GM12878 (cell line): ENCODE data around the gene MAP3K10. TPM values are rescaled to one million over a fixed set of nuclear protein-coding genes. Genes with fewer than 3 reads are reported as not detected.

Experiments
- ATAC-seq: fragments of 200-7000 bp; cut with Tn5 transposase; 3 replicates; pipeline ENCODE4 v1.9.1; 2020; ENCODE audit warnings: mild to moderate bottlenecking, moderate library complexity
- BruUV-seq: library from RNA; stranded (reverse); fragments of 400-500 nt; replicated peaks from 2 replicates; lab custom pipeline; 2021; lab: Mats Ljungman, UMichigan
- CTCF ChIA-PET: fragments of 300-600 bp; sonication (Branson Sonifier 250); formaldehyde crosslinking; extraction: SDS; loops from one replicate; lab custom pipeline; 2021; ENCODE audit warnings: inconsistent platforms; lab: Yijun Ruan, JAX
- POLR2A ChIA-PET: fragments of 350-600 bp; formaldehyde crosslinking; extraction: SDS; loops from one replicate; lab custom pipeline; 2021; ENCODE audit warnings: inconsistent platforms; lab: Charles Lee
- RAD21 ChIA-PET: fragments of 300-600 bp; sonication (Branson Sonifier 250); formaldehyde crosslinking; loops from one replicate; lab custom pipeline; 2023; ENCODE audit warnings: antibody characterized with exemption; ENCODE audit not compliant: unreplicated experiment; lab: Charles Lee
- SMC1A ChIA-PET: fragments of 300-600 bp; sonication (Branson Sonifier 250); formaldehyde crosslinking; loops from one replicate; lab custom pipeline; 2023; ENCODE audit not compliant: unreplicated experiment, uncharacterized antibody; lab: Charles Lee
- DNase-seq: peaks from one replicate; pipeline ENCODE4 v3.0.0-alpha.2; 2011; ENCODE audit warnings: low read depth, low spot score
- FAIRE-seq: peaks from 3 replicates; lab custom pipeline; 2011; peaks lifted over from hg19 to GRCh38; lab: Jason Lieb, UNC
- H2AFZ ChIP-seq: 2 replicates; pipeline ENCODE4 v1.6.0; 2011; ENCODE audit warnings: low read depth, low read length, control low read depth; ENCODE audit not compliant: control insufficient read depth
- H3K27ac ChIP-seq: 2 replicates; pipeline ENCODE4 v1.5.1; 2011; ENCODE audit warnings: control low read depth; ENCODE audit not compliant: control insufficient read depth, insufficient read depth
- H3K27me3 ChIP-seq, 2 experiments: replicated peaks in 1 of 2; 2 replicates each; pipeline versions ENCODE4 v1.6.0 to v1.6.1; 2011; ENCODE audit warnings: low read length in 1 of 2; ENCODE audit not compliant: control insufficient read depth in 2 of 2, insufficient read depth in 2 of 2
- H3K36me3 ChIP-seq, 2 experiments: 2 replicates each; pipeline ENCODE4 v1.5.1; 2011; ENCODE audit warnings: low read length in 1 of 2; ENCODE audit not compliant: control insufficient read depth in 2 of 2, insufficient read depth in 2 of 2
- H3K4me1 ChIP-seq: 2 replicates; pipeline ENCODE4 v1.6.1; 2011; ENCODE audit warnings: mild to moderate bottlenecking, low read length, moderate library complexity, mixed read lengths; ENCODE audit not compliant: control insufficient read depth, insufficient read depth
- H3K4me2 ChIP-seq: 2 replicates; pipeline ENCODE4 v1.6.0; 2011; ENCODE audit warnings: control low read depth; ENCODE audit not compliant: control insufficient read depth, insufficient read depth
- H3K4me3 ChIP-seq: fragments of 200-600 bp; sonication (generic); 2 replicates; pipeline ENCODE4 v1.5.1; 2016
- H3K79me2 ChIP-seq: 2 replicates; pipeline ENCODE4 v1.6.0; 2011; ENCODE audit warnings: low read length; ENCODE audit not compliant: control insufficient read depth, insufficient read depth
- H3K9ac ChIP-seq: 2 replicates; pipeline ENCODE4 v1.8.0; 2011; ENCODE audit warnings: low read length, control low read depth, mixed read lengths; ENCODE audit not compliant: control insufficient read depth, insufficient read depth
- H3K9me3 ChIP-seq: replicated peaks from 3 replicates; pipeline ENCODE4 v1.5.1; 2011; ENCODE audit warnings: mild to moderate bottlenecking, low read length; ENCODE audit not compliant: control insufficient read depth, insufficient read depth
- H4K20me1 ChIP-seq: 2 replicates; pipeline ENCODE4 v1.6.0; 2011; ENCODE audit not compliant: control insufficient read depth, insufficient read depth
- KAT2A ChIP-seq: conservative IDR thresholded peaks from 2 replicates; pipeline ENCODE4 v1.6.1; 2011; ENCODE audit warnings: low read depth, low read length; ENCODE audit not compliant: control insufficient read depth
- NFIC ChIP-seq: IDR thresholded peaks from 2 replicates; pipeline ENCODE4 v1.6.1; 2012; ENCODE audit warnings: low read depth, mild to moderate bottlenecking, inconsistent platforms, low read length, moderate library complexity
- REST ChIP-seq: IDR thresholded peaks from 2 replicates; pipeline ENCODE4 v1.6.1; 2012; ENCODE audit warnings: mild to moderate bottlenecking, low read depth, low read length
- YY1 ChIP-seq: IDR thresholded peaks from 2 replicates; pipeline ENCODE4 v1.6.1; 2011; ENCODE audit warnings: low read depth, mild to moderate bottlenecking, low read length
- WGBS: methylation state at CpG from one replicate; pipeline ENCODE4 v1.1.6; 2016; ENCODE audit warnings: low lambda C conversion rate; ENCODE audit not compliant: insufficient replicate concordance, insufficient coverage; ENCODE audit errors: missing lambda C conversion rate; 5-methylcytosine and 5-hydroxymethylcytosine counted together
- in situ Hi-C: fragments of 300-500 bp; cut with MboI; formaldehyde crosslinking; loops from 9 replicates; pipeline ENCODE4 v1.14.3; 2018; ENCODE audit warnings: mixed read lengths
- intact Hi-C: fragments of 100-400 bp; cut with micrococcal nuclease; formaldehyde crosslinking; loops from one replicate; pipeline ENCODE4 v1.14.2; 2022; ENCODE audit not compliant: unreplicated experiment
- polyA plus RNA-seq, 11 experiments: library from polyadenylated mRNA; depleted of rRNA in 4 of 11; unstranded in 6 of 11; stranded (reverse) in 5 of 11; fragments of >200 nt; fragmentation: Nextera tagmentation in 4 of 11; fragmentation: Illumina TruSeq in 1 of 11; extraction: Ambion mirVana in 4 of 11; extraction: Trizol in 1 of 11; gene quantifications; 1 replicate in 1 of 11; 2 replicates in 10 of 11; pipeline versions ENCODE4 v1.2.1 to v1.2.3, GENCODE V29; 2011 to 2016; ENCODE audit warnings: inconsistent platforms in 2 of 11, missing spikeins in 2 of 11, low read depth in 1 of 11
- total RNA-seq, 4 experiments: library from RNA; depleted of rRNA in 3 of 4; stranded (reverse); fragments of >200 nt in 3 of 4; fragmentation: Illumina TruSeq in 1 of 4; extraction: Trizol in 1 of 4; gene quantifications; 2 replicates each; pipeline versions ENCODE4 v1.2.1 to v1.2.3, GENCODE V29; 2013 to 2021
- TF ChIP-seq, protein P1 (sequence below): fragments of 450-650 bp; IDR thresholded peaks from 2 replicates; pipeline ENCODE4 v1.6.1; 2018; ENCODE audit warnings: borderline replicate concordance, mild to moderate bottlenecking; ENCODE audit not compliant: partially characterized antibody

MAP3K10 gene
- total and polyA plus RNA-seq, 10 of the 15 experiments (the other 5 are each of a cell fraction or from before 2014, with no cell fraction given), result 0.11 to 16.6 (median 2.6) TPM

DNA sequence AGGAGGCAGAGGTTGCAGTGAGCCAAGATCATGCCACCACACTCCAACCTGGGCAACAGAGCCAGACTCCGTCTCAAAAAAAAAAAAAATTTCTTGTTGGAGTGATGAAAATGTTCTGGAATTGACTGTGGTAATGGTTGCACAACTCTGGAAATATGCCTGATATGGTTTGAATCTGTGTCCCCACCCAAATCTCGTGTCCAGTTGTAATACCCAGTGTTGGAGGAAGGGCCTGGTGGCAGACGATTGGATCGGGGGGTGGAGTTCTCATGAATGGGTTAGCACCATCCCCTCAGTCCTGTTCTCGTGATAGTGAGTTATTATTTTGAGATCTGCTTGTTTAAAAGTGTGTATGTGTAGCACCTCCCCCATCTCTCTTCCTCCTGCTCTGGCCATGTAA is 41.1 kb upstream of the MAP3K10 start:
- H2AFZ ChIP-seq, result no peak overlapping the region
- no TSS peak for BruUV-seq
- CTCF ChIA-PET, result interaction anchor here (1.0 to 1.9 kb wide), 2 partner anchors 10 to 14 kb away, joined by 5 to 7 read pairs; no protein-coding TSS in a partner anchor
- no peaks in the 10 kb centered on the region for H3K36me3 ChIP-seq
- RAD21 ChIA-PET, result no interaction called here
- no peak for ATAC-seq
- H4K20me1 ChIP-seq, result no peaks in the 10 kb centered on the region
- SMC1A ChIA-PET, result no interaction called here
- TF ChIP-seq NFIC (no peak), YY1 (no peak), REST (no peak), KAT2A (no peak)
- TF ChIP-seq, protein P1, sequence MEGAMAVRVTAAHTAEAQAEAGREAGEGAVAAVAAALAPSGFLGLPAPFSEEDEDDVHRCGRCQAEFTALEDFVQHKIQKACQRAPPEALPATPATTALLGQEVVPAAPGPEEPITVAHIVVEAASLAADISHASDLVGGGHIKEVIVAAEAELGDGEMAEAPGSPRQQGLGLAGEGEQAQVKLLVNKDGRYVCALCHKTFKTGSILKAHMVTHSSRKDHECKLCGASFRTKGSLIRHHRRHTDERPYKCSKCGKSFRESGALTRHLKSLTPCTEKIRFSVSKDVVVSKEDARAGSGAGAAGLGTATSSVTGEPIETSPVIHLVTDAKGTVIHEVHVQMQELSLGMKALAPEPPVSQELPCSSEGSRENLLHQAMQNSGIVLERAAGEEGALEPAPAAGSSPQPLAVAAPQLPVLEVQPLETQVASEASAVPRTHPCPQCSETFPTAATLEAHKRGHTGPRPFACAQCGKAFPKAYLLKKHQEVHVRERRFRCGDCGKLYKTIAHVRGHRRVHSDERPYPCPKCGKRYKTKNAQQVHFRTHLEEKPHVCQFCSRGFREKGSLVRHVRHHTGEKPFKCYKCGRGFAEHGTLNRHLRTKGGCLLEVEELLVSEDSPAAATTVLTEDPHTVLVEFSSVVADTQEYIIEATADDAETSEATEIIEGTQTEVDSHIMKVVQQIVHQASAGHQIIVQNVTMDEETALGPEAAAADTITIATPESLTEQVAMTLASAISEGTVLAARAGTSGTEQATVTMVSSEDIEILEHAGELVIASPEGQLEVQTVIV, result no peak
- DNase-seq, result no peak
- FAIRE-seq, result no peak
- no peak overlapping the region for H3K27ac ChIP-seq
- in situ Hi-C loops, result no loop called here
- no peak overlapping the region for H3K4me2 ChIP-seq
- no peak overlapping the region for H3K9ac ChIP-seq
- no peaks in the 10 kb centered on the region for H3K27me3 ChIP-seq
- H3K9me3 ChIP-seq, result no peaks in the 10 kb centered on the region
- intact Hi-C loops, result no loop called here
- H3K4me3 ChIP-seq, result no peak overlapping the region
- POLR2A ChIA-PET, result no interaction called here
- whole genome bisulfite sequencing, result 70% methylated on average over 5 of the region's 5 CpGs
- peaks cover 27% of the 10 kb centered on the region for H3K4me1 ChIP-seq
- H3K79me2 ChIP-seq, result no peaks in the 10 kb centered on the region
